ENCODE measurements around the gene CDC42EP5.
"Not testable (repeated sequence)": the region's sequence is repeated elsewhere in the genome, so short reads cannot be mapped to it uniquely, and the experiment has no call there.

Gene CDC42EP5

DNA sequence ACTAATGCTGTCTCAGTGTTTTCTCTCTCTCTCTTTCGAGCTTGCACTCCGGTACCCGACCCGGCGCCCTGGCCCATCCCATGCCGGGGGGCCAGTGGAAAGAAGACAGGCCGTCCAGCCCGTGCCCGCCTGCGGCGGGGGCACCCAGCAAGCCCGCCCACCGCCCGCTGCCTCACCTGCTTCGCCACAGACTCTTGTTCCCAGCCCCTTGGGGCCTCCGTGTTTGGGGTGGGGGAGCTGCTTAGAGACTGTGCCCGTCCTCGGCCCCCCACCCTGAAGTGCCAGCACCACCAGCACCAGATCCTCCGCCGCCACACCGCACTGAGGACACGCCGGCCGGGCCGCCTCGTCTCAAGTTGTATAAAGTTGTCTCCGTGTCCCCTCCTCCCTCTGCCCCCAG, 11.9 kb downstream of the CDC42EP5 start:
- DNase-seq: no peak

- DNase-seq: no peak
Observed at GRCh38 chr19:54460230-54461005, 12.7 kb downstream of the CDC42EP5 start.

- DNase-seq: no peak
Observed at GRCh38 chr19:54459282-54460229, 13.5 kb downstream of the CDC42EP5 start.

DNA sequence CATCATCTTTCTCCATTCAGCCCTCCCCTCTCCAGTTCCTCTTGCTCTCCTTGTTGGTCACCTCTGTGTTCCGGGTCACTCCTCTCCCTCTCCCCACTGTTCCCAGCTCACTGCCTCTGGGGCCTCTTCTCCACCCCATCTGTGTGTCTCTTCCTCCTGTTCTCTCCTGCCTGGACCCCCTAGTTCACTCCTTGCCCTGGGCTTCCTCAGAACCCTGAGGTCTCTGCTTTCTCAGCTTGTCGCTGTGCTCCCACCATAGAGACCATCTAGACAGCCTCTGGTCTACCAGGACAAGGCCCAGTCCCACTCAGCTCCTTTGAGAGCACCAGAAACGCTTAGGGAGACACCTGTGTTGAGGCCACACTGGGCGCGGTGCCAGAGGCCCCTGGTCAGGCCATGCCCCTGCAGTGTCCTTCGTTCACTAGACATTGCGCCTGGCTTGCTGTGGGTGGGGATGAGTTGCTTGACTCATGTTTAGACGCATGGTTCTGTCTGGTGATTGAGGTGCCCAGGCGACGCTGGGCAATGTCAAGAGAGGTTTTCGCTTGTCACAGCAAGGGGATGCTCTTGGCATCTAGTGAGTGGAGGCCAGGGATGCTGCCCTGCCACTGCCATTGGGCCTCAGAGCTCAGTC, 14.3 kb downstream of the CDC42EP5 start:
- no peak for DNase-seq

GRCh38 chr19:54457773-54458647, 15.1 kb downstream of the CDC42EP5 start:
- no peak for DNase-seq

DNA sequence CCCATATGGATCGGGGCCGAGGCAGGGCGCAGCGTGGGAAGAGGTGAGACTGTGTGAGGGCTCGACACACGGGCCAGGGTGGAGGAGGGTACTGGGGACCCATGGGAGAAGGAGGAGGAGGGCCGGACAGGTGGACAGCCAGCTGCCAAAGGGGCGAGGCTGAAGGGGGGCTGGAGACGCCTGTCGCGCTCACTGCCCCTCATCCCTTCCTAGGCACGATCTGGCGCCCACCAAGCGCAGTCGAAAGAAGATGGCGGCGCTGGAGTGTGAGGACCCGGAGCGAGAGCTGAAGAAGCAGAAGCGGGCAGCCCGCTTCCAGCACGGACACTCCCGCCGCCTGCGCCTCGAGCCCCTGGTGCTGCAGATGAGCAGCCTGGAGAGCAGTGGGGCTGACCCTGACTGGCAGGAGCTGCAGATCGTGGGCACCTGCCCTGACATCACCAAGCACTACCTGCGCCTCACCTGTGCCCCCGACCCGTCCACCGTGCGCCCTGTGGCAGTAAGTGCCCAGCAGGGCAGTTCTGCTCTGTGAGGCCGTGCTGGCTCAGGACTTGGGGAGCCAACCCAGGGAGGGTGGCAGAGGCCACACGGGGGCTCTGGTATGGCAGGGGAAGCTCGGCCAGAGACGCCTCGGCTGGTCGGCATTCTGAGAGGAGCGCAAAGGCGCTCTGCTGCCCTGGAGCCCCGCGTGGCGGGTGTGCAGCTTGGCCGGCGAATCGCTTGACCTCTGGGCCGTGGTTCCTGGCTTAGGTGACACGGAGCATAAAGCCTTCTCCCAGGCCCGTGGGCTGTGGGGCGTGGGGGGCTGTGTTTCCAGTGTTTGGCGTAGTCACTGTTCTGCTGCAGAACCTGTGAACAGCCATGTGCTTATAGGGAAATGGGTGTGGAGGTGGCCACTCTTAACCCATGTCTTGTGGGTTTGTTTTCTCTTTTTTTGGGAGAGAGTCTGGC, 16.4 kb downstream of the CDC42EP5 start:
- no peak for DNase-seq

- no peak for DNase-seq
Observed at GRCh38 chr19:54455786-54456422, 17.2 kb downstream of the CDC42EP5 start.

- no peak for DNase-seq
Observed at GRCh38 chr19:54454781-54455675, 18.1 kb downstream of the CDC42EP5 start.

DNA sequence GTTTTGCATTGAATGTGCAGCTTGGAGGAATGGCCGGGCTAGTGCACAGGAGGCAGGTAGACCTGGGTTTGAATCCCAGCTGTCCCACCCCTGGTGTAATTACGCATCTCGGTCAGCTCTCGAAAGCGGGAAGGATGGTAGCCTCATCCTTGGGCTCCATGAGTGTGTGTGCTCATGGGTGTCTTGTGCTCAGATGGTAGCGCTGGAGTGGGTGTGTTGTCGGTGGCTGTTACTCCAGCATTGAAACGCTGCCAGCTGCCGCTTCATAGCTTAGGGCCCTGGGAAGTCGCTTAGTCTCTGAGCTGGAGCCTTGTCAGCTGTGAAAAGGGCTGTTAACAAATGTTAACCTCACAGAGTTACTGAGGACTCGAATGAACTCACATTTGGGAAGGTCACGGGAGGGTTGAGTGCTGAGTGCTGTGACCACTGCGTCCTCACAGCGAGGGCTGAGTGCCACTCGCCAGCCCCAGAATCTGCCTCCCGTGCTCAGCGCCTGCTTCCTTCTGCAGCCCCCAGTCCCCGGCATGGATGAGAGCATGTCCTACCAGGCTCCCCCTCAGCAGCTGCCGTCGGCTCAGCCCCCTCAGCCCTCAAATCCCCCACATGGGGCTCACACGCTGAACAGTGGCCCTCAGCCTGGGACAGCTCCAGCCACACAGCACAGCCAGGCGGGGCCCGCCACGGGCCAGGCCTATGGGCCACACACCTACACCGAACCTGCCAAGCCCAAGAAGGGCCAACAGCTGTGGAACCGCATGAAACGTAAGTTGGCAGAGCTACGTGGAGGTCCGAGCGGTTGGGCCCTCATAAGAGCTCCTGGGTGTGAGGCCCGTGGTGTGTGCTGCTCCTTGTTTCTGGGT, 18.9 kb downstream of the CDC42EP5 start:
- no peak for DNase-seq

GRCh38 chr19:54452626-54453025, 20.5 kb downstream of the CDC42EP5 start:
- no peak for DNase-seq

GRCh38 chr19:54451997-54452396, 21.1 kb downstream of the CDC42EP5 start:
- no peak for DNase-seq

DNA sequence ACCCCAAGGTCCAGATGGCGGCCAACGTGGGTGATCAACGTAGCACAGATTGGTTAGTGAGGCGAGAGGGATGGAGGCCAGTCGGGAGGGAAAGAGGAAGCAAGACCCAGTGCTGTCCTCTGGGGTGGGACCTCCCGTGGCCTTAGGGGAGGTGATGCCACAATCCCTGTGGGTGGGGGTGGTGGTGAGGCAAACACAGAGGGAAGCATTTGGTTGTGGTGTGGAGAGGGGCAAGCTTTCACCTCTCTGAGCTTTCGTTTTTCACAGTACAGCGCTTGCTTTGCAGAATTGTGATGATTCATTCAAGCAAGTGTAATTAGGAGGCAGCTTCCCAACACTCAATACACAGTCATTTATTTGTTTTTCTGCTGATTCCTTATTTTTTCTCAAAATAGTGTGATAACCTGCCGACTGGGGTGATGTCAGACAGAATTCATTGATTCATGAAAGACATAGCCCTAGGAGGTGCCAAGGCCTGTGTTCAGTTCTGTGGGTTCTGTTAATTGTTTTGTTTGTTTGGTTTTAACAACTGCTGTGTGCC, 21.7 kb downstream of the CDC42EP5 start:
- DNase-seq: peak; percentile 95

GRCh38 chr19:54449701-54450069, 23.4 kb downstream of the CDC42EP5 start:
- DNase-seq: no peak

DNA sequence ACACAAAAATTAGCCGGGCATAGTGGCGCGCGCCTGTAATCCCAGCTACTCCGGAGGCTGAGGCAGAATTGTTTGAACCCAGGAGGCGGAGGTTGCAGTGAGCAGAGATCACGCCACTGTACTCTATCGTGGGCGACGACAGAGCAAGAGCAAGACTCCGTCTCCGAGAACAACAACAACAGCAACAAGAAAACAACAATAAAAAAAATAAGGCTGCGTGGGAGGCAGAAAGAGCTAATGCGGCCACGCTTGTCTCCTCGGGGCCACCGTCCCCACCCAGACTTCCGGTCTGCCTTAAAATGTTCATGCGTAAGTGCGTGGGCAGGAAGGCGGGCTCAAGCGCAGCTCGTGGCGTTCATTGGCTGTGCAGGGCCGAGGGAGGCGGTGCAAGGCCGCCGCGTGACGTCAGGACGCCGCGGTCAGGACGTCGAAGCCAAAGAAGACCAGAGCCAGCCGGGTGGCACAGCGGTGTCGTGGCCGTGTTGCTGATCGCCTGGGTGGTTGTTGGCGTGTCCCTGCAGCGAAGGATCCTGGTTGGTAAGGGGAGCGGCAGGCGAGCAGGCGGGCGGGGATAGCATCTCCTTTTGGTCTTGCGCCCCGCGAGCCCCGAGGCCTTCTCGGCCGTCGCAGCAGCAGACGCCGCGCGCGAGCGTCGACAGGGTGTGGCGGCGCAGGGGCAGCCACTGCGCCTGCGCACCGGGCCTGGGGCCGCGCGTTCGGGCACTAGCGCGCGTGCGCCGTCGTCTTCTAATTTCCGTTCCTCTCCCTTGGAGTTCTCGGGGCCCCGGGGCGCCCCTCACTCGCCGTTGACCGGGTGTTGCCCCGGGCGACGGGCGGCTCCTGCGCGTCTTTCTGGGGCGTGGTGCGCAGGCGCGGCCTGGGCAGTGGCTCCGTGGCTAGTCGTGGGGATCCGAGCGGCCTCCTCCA, 24.1 kb downstream of the CDC42EP5 start, which contains the start of gene LENG8:
LENG8 (plus strand) TSS at position 426 of the 927 bp plus-strand sequence. CDS start 2,146 bp downstream, outside the sequence.
- peak; percentile 99 for DNase-seq

DNA sequence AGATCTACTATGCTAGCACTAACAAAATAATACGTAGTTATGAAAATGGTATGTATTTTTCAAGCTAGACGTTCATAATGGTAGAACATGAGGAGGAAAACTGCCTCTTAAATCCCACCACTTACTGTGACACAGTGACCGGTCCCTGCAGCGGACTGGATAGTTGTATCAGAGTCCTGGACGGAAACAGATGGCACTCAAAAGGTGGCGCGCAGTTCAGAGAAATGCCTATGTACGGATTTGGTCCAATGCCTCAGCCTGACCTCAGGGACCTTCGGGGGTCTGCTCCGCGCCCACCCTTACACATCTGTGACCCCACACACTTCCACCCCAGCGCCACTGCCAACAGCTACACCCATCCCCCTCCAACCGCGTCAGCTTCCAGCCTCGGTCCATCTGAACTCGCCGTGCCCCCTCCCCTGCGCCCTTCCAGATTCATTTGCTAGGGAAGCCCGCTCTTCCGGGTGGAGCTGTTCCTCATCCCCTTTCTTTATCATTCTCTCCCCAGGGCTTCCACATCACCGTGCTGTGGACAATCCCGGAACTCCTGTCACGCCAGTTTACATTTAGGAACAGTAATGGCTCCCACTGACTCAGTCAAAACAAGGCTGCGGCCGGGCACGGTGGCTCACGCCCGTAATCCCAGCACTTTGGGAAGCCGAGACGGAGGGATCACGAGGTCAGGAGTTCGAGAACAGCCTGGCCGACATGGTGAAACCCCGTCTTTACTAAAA, 24.9 kb downstream of the CDC42EP5 start:
- peak; percentile 52 for DNase-seq

- DNase-seq: not testable (repeated sequence)
Observed at GRCh38 chr19:54446349-54446748, 26.7 kb downstream of the CDC42EP5 start.
